HG02642 (cell line): ENCODE data around the gene ALKBH7.
A peak's percentile ranks its signal among the peaks of the same experiment; 100 is the strongest.
"Not testable (repeated sequence)": the region's sequence is repeated elsewhere in the genome, so short reads cannot be mapped to it uniquely, and the experiment has no call there.

Experiments used
- ATAC-seq: cut with Tn5 transposase; IDR thresholded peaks from one replicate; pipeline ENCODE4 v1.9.1; 2021; ENCODE audit warnings: mild to moderate bottlenecking; ENCODE audit not compliant: unreplicated experiment, poor library complexity

The ALKBH7 gene, protein sequence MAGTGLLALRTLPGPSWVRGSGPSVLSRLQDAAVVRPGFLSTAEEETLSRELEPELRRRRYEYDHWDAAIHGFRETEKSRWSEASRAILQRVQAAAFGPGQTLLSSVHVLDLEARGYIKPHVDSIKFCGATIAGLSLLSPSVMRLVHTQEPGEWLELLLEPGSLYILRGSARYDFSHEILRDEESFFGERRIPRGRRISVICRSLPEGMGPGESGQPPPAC

DNA sequence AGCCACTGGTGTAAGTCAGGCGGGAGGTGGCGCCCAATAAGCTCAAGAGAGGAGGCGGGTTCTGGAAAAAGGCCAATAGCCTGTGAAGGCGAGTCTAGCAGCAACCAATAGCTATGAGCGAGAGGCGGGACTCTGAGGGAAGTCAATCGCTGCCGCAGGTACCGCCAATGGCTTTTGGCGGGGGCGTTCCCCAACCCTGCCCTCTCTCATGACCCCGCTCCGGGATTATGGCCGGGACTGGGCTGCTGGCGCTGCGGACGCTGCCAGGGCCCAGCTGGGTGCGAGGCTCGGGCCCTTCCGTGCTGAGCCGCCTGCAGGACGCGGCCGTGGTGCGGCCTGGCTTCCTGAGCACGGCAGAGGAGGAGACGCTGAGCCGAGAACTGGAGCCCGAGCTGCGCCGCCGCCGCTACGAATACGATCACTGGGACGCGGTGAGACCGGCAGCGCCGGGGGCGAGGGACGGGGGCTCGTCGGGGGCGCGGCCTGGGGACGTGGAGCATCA is at the start of gene ALKBH7:
Gene ALKBH7, plus strand, starts transcription at position 201 of the 502 bp plus-strand sequence. Its CDS starts 27 bp downstream, at position 228.
- peak; percentile 80 for ATAC-seq

DNA sequence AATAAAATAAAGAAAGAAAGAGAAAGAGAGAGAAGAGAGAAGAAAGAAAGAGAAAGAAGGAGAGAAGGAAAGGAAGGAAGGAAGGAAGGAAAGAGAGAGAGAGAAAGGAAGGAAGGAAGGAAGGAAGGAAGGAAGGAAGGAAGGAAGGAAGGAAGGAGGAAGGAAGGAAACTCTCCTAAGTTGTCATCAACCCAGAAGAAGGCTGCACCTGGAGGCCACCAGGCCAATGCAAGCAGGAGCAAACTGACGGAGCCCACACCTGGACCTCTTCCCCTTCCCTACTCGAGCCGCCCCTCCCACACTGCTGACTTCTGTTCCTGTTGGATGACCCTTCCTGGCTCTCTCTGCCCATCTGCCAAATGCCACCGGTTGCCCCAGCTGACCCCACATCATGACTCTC is 47.8 kb upstream of the ALKBH7 start:
- ATAC-seq = no peak

DNA sequence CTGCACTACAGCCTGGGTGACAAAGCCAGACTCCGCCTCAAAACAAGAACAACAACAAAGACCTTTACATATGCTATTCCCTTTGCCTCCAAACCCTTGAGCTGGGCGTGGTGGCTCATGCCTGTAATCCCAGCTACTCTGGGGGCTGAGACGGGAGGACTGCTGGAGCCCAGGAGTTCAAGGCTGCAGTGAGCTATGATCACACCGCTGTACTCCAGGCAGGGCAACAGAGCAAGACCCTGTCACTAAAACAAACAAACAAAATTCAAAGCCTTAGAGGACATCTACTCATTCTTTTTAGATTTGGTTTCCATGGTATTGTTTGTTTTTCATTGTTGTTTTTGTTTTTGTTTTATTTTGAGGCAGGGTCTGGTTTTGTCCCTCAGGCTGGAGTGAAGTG is 47.0 kb upstream of the ALKBH7 start:
- no peak for ATAC-seq

DNA sequence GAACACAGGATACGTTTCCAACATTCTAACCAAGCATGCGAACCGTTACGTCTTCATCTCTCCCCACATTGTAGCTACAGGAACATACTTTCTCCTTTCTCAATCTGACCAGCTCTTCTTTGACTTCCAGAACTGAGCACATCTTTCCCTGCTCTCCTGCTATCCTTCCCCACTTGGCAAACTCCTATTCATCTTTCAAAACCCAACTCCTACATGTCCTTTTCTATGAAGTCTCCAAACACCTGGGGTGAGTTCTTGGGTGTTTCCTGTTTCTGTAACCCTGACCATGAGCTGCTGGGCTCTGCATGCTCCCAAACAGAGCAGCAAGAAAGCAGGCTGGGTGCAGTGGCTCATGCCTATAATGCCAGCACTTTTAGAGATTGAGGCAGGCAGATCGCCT is 45.8 kb upstream of the ALKBH7 start:
- ATAC-seq = no peak

DNA sequence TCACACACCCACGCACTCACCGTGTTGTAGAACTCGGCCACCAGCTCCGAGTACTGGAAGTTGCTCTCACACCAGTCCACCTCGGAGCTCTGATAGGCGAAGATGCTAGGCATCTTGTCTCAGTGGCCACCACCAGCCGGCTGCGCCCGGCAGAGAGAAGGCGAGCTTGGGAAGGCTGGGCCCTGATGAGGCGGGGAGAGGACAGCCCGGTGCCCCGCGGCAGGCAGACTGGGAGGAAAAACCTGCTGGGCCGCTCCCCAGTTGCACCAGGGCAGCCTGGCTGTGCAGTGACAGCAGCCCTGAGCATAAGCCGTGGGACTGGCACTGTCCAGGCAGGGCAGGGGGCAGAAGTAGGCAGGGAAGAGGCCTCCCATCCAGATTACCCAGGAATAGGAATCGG is 39.2 kb upstream of the ALKBH7 start, which contains the start of gene ACER1:
Gene ACER1, minus strand, starts transcription at position 174 of the 400 bp plus-strand sequence. Its CDS starts 61 bp downstream, at position 113.
- no peak for ATAC-seq

DNA sequence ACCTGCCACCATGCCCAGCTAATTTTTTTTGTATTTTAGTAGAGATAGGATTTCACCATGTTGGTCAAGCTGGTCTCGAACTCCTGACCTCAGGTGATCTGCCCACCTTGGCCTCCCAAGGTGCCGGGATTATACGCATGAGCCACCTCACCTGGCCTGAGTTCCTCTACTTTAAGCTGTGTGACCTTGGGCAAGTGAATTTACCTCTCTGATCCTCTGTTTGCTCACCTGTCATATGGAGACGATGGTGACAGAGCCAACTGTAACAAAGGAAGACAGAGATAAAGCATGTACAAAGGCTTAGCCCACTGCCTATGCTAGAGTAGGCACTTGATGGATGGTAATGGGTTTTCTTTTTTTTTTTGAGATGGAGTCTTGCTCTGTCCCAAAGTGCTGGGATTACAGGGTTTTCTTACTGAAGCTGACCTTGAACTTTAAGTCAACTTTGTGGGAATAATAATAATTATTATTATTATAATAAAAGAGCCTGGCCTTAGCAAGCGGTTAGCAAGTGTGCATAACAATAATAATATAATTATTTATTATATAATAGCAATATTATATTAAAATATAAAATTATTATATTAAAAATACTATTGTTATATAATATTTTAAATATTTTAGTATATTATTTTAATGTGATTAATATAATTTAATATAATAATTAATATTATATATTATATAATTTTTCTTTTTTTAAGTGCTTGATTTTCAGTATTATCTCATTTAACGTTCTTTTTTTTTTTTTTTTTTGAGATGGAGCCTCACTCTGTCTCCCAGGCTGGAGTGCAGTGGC is 37.9 kb upstream of the ALKBH7 start:
- ATAC-seq = no peak

DNA sequence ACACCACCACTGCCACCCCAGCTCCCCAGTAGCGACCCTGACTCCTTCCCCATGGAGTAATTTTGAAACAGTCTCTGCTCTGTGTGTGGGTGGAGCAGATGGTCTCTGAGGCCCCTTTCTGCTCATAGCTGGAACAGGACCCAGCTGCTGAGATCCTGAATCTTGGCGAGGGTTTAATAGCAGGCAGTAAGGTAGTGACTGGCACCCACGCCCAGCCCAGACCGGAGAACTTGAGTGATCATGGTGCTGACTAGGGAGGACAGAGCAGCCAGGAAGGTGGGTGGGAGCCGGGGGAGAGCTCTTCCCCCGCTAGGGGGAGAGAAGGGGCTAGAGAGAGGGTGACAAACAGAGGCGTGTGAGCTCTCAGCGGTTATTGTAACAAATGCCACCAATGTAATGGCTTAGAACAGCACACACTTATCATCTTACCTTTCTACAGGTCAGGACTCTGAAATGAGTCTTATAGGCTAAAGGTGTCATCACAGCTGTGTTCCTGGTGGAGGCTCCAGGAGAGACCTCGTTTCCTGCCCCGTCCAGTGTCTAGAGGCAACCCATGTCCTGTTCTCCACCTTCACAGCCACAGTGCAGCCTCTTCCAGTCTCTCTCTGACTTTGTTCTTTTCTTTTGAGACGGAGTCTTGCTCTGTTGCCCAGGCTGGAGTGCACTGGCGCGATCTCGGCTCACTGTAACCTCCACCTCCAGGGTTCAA is 31.9 kb upstream of the ALKBH7 start:
- no peak for ATAC-seq

DNA sequence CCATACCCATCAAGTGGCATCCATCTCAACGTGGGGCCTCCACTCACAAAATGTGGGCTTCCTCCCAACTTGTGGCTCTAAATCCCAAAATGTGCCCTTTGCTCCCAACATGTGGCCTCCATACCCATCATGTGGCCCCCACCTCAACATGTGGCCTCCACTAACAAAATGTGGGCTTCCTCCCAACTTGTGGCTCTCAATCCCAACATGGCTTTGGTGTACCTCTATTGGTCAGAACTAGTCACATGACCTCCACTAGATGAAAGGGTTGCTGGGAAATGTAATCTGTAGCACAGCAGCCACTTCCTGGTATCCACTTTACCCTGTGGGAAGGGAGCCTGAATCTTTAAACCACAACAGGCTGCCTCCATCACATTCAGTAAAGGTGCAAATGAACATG is 29.1 kb upstream of the ALKBH7 start:
- no peak for ATAC-seq

DNA sequence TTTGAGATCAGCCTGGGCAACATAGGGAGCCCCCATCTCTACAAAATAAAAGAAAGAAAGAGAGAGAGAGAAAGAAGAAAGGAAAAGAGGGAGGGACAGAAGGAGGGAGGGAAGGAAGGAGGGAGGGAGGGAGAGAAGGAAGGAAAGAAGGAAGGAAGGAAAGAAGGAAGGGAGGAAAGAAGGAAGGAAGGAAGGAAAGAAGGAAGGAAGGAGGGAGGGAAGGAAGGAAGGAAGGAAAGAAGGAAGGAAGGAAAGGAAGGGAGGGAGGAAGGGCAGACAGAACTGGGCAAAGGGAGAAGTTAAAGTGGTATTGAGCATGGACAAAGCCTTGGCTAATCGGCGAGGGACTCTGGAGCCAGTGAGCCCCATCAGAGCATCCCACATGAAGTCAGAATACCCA is 23.3 kb upstream of the ALKBH7 start:
- not testable (repeated sequence) for ATAC-seq

DNA sequence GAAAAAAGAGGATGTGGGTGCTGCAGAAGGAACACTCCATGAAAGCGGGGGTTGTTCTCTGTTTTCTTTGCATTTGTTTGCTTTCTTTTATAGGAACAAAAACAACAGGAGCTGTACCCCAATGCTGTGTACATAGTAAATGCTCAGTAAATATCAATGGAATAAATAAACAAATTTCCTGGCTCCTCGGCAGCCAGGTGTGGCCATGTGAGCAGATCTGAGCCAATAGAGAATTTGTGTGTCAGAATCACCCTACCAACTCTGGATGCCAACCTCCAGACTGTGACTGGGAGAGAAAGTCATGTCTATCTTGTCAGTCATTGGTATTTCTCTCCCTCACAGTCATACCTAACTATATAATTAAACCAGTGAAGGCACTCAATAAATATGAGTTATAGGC is 21.9 kb upstream of the ALKBH7 start:
- no peak for ATAC-seq

DNA sequence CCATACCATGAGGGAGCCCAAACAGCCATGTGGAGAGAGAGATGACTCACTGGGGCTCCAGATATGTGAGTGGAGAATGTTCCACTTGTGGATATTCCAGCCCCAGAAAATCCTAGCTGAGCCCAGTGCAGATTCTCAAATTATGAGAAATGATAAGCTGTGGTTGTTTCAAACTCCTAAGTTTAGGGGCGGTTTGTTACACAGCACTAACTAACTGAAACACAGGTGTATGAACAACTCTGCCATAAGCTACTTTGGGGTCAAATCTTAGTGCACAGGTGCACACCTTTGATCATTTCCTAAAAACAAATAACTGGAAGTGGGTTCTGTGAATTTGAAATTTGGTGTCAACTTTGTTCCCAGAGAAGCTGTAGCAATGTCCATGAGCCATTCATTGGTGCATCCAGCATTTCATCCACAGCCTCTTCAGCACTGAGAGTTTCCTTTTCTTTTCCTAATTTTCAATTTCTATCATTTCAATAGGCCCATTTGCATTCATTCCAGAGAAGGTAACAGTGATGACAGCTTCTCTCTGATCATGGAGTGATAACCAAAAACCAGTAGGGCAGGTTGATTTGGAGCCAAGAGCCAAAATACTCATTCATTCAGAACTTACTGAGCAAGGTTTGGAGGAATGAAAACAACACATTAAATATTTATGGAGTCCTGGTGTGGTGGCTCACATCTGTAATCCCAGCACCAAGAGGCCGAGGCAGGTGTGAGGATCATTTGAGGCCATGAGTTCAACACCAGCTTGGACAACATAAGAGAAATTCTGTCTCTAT is 20.0 kb upstream of the ALKBH7 start:
- no peak for ATAC-seq

DNA sequence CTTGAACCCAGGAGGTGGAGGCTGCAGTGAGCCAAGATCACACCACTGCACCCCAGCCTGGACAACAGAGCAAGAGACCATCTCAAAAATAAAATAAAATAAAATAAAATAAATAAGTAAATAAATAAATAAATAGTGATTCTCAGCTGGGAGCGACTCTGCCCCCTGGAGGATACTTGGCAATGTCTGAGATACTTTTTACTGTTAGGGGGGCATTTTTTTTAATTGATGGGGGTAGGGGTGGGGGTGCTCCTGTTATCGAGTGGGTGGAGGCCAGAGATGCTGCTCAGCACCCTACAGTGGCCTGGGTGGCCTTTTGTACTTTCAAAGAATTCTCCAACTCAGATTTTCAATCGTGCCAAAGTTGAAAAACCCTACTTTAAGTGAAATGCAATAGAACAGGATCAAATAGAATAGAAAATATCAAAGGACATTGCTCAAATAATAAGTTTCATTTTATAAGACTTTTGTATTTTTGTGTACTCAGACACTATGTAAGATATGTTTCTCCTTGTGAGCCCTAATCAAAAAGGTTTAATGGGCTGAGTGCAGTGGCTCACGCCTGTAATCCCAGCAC is 18.4 kb upstream of the ALKBH7 start:
- ATAC-seq = no peak

DNA sequence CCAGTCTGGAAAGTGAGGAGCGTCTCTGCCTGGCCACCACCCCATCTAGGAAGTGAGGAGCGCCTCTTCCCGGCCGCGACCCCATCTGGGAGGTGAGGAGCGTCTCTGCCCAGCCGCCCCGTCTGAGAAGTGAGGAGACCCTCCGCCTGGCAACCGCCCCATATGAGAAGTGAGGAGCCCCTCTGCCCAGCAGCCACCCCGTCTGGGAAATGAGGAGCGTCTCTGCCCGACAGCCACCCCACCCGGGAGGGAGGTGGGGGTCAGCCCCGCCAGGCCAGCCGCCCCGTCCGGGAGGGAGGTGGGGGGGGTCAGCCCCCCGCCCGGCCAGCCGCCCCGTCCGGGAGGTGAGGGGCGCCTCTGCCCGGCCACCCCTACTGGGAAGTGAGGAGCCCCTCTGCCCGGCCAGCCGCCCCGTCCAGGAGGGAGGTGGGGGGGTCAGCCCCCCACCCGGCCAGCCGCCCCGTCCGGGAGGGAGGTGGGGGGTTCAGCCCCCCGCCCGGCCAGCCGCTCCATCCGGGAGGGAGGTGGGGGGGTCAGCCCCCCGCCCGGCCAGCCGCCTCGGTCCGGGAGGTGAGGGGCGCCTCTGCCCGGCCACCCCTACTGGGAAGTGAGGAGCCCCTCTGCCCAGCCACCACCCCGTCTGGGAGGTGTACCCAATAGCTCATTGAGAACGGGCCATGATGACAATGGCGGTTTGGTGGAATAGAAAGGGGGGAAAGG is 17.1 kb upstream of the ALKBH7 start:
- not testable (repeated sequence) for ATAC-seq

DNA sequence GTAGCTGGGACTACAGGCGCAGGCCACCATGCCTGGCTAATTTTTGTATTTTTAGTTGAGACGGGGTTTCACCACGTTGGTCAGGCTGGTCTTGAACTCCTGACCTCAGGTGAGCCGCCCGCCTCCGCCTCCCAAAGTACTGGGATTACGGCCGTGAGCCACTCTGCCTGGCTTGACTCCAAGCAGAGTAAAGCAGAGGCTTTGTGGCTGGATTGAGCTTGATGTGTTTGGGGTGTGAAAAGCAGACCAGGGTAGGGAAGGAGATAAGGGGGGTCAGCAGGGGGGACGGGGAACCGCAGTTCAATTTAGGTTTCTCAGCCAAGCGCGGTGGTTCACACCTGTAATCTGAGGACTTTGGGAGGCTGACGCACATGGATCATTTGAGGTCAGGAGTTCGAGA is 15.4 kb upstream of the ALKBH7 start:
- no peak for ATAC-seq

DNA sequence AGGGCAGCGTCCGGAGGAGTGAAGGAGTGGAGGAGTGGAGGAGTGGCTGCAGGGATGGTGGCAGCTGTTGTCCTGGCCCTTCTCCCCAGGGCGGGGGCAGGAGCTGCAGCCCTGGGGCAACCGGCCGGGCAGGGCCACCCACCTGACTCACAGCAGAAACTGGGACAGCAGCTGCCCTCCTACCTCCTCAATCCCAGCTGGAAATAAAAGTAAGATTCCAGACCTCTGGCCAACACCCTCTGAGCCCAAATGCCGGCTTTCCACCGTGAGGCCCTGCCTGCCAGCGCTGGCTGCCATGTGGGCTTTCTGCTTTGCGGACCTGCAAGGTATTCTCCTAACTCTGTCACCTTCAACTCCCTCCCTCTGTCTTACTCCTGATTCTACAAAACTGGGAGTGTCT is 14.6 kb upstream of the ALKBH7 start:
- ATAC-seq = no peak

DNA sequence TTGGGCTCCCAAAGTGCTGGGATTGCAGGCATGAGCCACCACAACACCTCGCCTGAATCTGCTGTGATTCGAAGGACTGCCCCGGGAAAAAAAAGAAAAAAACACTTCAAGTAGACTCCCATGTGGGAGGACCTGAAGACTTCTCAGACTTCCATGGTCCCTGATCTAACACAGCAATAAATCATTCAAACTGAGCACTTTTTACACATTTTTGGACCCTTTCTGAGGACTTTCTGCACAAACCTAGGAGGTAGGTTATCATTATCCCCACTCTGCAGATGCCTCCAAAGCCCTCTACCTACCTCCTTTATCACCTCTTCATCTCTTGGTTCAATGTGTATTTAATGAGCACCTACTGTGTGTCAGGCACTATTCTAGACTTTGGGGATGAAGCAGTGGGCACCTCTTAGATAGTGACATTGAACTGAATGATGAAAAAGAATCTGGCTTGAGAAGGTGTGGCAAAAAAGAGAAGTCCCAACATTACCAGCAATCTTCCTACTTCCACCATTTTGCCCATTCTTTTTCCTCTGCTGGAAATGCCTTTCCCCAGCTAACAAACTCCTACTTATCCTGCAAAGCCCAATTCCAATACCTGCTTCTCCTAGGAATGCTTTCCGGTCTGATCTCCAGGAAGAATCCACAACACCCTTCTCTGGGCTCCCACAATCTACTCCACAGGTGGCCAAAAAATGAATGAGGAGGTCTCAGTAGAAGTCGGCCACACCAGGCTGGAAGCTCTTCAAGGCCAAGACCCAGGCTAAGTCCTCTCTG is 12.8 kb upstream of the ALKBH7 start:
- ATAC-seq = no peak

DNA sequence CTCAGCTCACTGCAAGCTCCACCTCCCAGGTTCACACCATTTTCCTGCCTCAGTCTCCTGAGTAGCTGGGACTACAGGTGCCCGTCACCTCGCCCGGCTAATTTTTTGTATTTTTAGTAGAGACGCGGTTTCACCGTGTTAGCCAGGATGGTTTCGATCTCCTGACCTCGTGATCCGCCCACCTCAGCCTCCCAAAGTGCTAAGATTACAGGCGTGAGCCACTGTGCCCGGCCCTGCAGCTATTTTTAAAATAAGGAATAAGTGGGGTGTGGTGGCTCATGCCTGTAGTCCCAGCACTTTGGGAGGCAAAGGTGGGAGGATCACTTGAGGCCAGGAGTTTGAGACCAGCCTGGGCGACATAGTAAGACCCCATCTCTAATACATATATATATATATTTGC is 12.1 kb upstream of the ALKBH7 start:
- not testable (repeated sequence) for ATAC-seq

DNA sequence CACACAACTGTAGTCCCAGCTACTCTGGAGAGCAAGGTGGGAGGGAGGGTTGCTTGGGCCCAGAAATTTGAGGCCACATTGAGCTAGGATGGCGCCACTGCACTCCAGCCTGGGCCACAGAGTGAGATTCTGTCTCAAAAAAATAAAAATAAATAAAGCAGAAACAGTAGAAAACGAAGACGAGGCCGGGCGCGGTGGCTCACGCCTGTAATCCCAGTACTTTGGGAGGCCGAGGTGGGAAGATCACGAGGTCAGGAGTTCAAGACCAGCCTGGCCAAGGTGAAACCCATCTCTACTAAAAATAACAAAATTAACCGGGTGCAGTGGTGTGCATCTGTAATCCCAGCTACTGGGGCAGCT is 11.8 kb upstream of the ALKBH7 start:
- not testable (repeated sequence) for ATAC-seq

DNA sequence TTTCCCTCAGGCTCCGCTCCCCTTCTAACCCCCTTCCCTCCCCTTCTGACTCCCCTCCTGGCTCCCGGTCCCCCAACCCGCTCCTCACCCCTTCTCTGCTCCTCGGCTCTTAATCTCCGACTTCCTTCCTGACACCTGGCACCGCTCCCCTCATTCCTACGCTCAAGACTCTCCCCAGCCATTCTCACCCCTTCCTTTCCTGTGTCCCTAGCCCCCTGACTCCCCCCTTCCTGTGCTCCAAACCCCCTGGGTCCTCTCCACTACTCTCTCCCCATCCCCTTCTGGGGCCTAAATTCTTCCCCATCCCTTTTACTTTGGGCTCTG is 10.6 kb upstream of the ALKBH7 start:
- no peak for ATAC-seq
